Measurements from ENCODE around the gene SPINT1.

The SPINT1 gene

GRCh38 chr15:40806672-40807027 lies 37.2 kb upstream of the SPINT1 start:
- POLR2A ChIA-PET, result no interaction called here

DNA sequence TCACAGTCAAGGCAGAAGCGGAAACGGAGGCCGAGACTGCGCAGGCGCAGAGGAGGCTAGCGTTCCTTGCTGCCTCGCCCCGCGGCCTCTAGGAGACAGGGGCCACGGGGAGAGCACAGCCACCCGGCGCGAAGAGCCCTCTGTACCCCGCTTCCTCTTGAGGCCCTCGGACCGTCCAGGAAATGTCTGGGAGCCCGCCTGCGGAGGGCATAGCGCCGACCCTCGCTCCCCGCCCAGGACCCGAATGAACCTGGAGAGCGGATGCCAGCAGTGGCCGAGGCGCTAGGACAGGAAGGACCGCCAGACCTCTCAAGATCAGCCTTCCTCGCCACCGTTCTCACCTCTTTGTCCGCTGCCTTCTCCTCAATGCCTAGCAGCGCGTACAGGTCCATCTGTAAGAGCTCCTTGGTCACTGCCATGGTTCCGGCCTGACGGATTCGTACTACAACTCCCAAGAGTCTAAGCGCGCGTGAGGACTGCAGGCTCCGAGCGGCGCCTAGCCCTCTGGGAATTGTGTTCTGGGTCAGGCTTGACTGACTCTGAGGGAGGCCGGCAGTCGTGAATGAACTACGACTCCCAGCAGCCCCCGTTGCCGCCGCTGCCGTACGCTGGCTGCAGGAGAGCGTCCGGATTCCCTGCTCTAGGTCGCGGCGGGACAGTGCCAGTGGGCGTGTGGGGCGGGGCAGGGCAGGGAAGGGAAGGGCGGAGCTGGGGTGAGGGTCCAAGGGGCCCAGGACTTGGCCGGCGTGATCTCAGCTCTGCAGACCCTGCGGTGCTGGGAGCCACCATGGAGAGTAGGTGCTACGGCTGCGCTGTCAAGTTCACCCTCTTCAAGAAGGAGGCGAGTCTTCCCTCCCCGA lies 36.6 kb upstream of the SPINT1 start, which contains the start of the genes DNAJC17 and ZFYVE19:
Gene DNAJC17, minus strand, starts transcription at position 446 of the 860 bp plus-strand sequence. Its CDS starts 27 bp downstream, at position 419.
Gene ZFYVE19, plus strand, starts transcription at position 62 of the 860 bp plus-strand sequence. Its CDS starts 501 bp downstream, at position 563.
- CTCF ChIA-PET, result interaction anchor here (1.1 to 3.2 kb wide), 6 partner anchors 22 to 88 kb away, joined by 3 to 20 read pairs (median 4); no protein-coding TSS in a partner anchor
- DNase-seq (ENCODE audit: extremely low spot score), result peak; percentile 94
- POLR2A ChIA-PET, result interaction anchor here (0.8 kb wide), 1 partner anchor 69 kb away, joined by 3 read pairs; no protein-coding TSS in a partner anchor
- no peak for TF ChIP-seq CTCF (IDR thresholded peaks at IDR 0.05; ENCODE audit: control extremely low read depth, extremely low read depth, low read depth, missing control alignments)

More at GRCh38 chr15:40806672-40807027, 37.2 kb upstream of the SPINT1 start:
- TF ChIP-seq CTCF (IDR thresholded peaks at IDR 0.05; ENCODE audit: control extremely low read depth, extremely low read depth, low read depth, missing control alignments), result no peak
- CTCF ChIA-PET, result interaction anchor here (1.1 to 3.2 kb wide), 7 partner anchors 21 to 89 kb away, joined by 3 to 20 read pairs (median 4); no protein-coding TSS in a partner anchor
- no peak for DNase-seq (ENCODE audit: extremely low spot score)

DNA sequence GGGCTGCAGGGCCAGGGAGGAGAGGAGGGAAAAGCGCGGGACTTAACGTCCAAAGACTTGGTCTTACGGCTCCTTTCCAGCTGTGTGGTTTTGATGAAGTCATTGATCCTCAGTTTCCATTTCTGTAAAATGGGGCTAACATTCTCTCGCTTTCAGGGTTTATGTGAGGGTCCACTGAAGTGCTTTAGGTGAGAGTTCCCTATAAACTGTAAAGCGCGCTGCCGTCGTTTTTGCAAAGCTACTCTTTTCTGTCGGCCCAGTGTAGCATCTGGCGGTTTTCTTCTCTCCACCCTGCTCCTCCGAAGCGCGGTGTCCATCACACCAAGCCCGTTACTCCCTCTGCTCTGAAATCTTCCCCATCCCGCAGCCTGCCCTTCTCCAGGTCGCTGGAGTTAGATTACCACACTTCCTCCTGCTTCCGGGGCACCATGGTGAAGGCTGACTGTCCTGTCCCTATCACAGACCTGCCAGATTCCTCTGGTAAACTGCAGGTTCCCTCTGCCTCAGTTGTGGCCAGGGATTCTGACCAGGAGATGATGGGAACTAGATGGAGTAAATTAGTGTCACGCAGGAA lies 35.9 kb upstream of the SPINT1 start:
- POLR2A ChIA-PET, result interaction anchor here (0.8 kb wide), 1 partner anchor 70 kb away, joined by 3 read pairs; no protein-coding TSS in a partner anchor
- TF ChIP-seq CTCF (IDR thresholded peaks at IDR 0.05; ENCODE audit: control extremely low read depth, extremely low read depth, low read depth, missing control alignments), result no peak
- CTCF ChIA-PET, result interaction anchor here (1.1 to 3.2 kb wide), 5 partner anchors 25 to 95 kb away, joined by 3 to 20 read pairs (median 3); no protein-coding TSS in a partner anchor
- no peak for DNase-seq (ENCODE audit: extremely low spot score)

DNA sequence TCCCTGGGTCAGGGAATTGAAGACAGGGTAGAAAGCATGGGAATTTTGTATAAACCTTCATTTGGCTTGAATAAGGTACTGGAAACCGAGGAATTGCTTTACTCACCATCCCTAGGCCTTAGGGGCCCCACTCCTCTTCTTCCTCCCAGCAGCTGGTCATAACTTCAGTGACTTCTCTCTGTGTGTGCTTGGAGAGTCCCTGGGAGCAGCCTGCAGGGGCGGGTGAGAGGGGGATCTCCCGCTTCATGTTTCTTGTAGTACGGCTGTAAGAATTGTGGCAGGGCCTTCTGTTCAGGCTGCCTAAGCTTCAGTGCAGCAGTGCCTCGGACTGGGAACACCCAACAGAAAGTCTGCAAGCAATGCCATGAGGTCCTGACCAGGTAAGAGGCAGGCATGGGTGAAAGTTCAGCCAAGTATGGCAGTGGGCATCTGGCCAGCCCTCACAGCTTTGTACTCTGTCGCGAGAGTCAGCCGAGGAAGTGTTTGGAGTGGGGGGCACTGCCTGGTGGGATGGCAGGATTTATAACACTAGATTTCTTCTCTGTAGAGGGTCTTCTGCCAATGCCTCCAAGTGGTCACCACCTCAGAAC lies 34.9 kb upstream of the SPINT1 start:
- ChIA-PET CTCF (interaction anchor here (1.3 to 3.2 kb wide), 3 partner anchors 49 to 94 kb away, joined by 3 to 20 read pairs (median 3); partner anchors contain the start of gene VPS18), POLR2A (no interaction called here)
- TF ChIP-seq CTCF (IDR thresholded peaks at IDR 0.05; ENCODE audit: control extremely low read depth, extremely low read depth, low read depth, missing control alignments), result no peak
- no peak for DNase-seq (ENCODE audit: extremely low spot score)

DNA sequence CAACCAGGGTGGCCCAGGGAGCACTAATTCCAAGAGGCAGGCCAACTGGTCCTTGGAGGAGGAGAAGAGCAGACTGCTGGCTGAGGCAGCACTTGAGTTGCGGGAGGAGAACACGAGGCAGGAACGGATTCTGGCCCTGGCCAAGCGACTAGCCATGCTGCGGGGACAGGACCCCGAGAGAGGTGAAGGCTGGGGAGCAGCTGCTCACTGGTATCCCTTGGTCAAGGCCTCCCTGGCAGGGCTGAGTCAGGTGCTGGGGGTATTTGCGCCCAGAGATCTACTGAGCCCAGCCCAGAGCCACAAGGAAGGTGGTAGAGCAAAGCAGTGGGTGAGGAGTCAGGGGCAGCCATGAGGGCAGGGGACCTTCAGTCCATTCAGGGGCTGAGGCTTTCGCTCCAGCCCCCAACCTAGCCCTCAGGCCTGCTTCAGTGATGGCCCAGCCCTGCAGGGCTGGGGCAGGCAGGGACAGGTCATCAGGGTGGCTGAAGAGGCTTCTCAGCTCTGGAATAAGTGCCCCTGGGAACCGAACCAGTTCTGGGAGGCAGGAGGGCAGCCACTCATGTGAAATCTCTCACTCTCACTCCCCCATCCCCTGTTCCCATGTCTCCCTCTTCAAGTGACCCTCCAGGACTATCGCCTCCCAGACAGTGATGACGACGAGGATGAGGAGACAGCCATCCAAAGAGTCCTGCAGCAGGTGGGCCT lies 31.0 kb upstream of the SPINT1 start:
- DNase-seq (ENCODE audit: extremely low spot score), result no peak
- POLR2A ChIA-PET, result no interaction called here
- CTCF ChIA-PET, result interaction anchor here (0.9 to 4.1 kb wide), 8 partner anchors 9 to 82 kb away, joined by 3 to 31 read pairs (median 4); partner anchors contain the start of genes PPP1R14D and VPS18
- no peak for TF ChIP-seq CTCF (IDR thresholded peaks at IDR 0.05; ENCODE audit: control extremely low read depth, extremely low read depth, low read depth, missing control alignments)

Data from GM10248 (cell line).